Ramos (cell line): ENCODE data around the gene FOXC2.
"Not testable (repeated sequence)": the region's sequence is repeated elsewhere in the genome, so short reads cannot be mapped to it uniquely, and the experiment has no call there.

ENCODE experiments used
- in situ Hi-C: fragments of 300-500 bp; cut with MboI; formaldehyde crosslinking; loops from one replicate; pipeline ENCODE4 v1.14.3; 2022; ENCODE audit warnings: low sequenced_read_pairs; ENCODE audit not compliant: unreplicated experiment

The FOXC2 gene

DNA sequence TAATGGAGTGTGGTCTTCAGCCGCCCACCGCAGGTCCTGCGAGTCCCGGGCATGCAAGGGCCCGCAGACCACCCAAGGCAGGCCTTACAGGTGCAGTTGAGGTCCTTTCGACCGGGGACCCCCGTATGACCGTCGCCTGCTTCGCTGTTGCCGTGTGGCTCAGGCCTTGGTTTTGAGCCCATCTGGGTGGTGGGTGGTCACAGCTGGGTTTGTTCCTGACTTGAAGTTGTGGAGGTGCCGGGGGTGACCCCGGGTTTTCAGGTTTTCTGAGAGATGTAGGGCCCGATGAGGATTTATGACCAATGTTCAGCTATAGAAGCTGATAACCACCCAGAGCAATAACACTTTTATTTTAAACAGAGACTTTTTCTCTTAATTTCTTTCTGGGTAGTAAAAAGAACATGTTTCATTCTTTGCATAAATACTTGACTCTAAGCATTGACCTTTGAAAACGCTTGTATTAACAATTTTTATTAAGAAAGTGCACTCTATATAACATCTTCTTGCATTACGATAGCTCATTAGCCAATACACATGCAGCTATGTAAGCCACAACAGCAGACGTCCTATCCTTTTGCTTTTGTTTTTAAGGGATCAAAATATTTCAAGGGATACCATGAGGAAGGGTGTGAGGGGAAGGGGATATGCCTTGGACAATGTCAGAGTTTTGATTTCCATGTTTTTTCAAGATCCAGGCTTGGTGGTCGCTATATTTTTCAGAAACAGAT lies 13.6 kb downstream of the FOXC2 start:
- in situ Hi-C loops: no loop called here

DNA sequence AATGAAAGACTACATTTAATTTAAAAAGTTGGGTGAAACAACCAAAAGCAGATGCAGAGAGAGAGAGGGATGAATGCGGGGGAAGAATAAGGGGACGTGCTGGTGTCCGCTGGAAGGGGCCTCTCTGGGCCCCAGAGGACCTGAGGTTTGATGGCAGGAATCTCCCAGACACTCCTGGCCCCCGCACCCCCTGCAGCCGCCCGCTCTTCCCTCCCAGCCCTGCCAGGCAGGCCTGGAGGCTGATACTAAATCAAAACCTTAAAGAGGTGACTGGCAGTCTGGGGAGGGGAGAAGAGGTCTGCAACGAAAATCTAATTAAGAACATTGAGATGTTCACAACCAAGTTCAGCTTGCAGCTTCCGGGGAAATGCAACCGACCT lies 14.2 kb downstream of the FOXC2 start:
- in situ Hi-C loops: no loop called here

DNA sequence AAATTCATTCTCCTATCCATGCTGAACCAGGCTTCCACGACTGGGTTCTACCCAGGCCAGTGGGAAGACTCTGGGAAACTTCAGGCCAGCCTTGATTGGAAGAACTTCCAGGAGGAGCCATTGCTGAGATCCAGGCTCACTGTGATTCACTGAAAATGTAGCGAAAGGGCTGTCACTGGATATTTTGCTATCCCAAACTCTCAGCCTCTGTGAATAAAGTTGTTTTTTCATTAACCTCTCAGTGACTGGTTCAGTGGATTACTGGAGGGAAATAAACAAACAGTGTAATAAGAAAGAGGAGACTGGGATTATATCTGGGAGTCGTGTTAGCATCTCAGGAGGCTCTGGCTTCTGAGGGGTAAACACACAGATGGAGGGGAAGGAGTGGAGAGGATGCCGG lies 14.8 kb downstream of the FOXC2 start:
- in situ Hi-C loops: no loop called here

DNA sequence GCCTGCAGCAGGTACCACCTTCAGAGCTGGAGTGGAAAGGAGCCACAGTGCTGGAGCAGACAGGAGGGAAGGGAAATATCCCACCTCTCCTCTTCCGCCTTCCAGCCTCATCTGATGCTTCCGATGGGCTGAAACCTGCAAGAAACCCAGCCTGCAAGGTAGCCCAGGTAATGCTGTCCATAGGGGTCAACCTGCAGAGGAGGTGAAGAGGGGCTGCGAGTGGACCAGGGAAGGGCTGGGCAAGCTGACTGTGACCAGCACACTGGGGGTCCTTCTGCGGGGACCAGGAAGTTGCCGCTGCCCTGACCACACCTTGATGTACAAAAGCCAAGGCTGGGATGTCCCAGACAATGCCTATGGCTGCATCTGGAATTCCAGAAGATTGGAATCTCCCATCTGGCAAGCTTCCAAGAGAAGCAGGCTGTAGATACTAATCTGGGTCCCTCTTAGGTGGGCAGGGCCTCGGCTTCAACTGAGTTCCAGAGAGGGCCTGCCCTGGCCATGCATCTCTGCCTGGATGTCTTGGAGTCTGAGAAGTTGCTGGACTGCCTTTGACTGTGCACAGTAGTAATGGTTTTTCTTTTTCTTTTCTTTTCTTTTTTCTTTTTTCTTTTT lies 17.5 kb downstream of the FOXC2 start:
- in situ Hi-C loops: no loop called here

DNA sequence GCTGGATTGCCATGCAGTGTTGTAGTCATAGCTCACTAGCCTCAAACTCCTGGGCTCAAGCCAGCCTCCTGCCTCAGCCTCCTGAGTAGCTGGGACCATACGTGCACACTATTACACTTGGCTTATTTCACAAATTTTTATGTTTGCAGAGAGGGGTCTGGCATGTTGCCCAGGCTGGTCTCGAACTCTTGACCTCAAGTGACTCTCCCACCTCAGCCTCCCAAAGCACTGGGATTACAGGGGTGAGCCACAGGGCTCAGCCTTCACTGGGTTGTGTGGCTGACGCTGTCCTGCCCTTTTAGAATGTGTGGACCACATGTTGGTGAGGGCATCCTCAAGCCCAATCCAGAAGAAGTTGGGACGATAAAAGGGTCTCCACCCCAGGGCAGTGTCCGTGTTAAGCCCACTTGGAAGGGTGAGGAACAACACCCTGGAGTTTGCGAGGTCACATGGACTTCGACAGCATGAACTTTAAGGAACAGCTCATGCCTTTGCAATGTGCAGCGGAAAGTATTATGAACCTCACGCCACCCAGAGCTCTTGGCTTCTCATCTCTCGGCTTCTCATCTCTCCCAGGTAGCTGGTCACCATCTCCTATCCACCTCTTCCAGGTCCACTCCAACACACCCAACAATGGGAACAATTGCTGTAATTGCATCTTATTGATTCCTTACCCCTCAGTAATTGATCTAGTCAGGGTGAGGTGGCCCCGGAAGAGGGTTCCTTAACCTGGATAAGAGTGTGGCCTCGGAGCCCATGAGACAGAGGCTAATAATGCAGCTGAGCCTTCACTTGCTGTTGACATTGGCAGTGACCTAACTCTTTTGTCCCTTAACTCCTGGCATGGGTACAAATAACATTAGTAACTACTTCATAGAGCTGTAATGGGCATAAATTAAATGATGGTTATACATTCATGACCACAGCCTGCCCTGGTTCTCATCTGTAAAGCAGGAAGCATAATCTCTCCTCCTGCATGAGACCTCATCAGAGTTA lies 18.4 kb downstream of the FOXC2 start:
- in situ Hi-C loops: no loop called here

DNA sequence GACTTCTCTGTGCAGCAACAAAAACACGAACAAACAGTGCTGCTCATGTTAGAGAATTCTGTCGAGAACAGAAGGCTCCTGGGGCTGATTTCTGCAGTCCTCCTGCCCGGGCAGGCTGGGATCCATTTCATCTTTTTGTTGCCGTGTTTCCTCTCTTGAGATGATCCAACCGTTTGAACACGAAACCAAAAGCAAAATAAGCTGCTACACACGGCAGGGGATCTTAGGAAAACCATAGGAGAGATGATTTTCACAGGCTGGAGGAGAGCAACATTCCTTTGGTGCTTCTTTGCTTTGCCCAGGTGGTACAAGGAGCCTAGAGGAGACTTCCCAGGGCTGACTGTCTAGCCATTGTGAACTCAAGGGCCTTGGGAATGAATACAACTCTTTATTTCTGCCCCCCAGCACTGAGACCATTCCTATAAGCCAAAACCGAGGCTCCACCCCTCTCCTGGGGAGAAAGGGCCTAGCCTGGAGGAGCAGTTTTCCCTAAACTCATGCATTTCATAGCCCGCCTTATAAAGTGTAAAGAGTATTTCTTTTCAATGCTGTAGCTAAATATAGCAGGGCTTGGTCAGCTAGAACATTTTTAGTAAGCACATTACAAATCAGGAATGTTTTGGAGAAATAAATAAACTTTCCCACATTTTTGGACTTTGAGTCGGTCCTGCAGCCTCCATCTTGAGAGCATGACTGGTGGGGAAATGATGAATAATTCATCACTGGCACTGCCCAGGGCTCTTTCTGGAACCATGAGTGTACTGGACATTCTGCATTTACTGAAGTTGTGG lies 19.4 kb downstream of the FOXC2 start:
- in situ Hi-C loops: no loop called here

DNA sequence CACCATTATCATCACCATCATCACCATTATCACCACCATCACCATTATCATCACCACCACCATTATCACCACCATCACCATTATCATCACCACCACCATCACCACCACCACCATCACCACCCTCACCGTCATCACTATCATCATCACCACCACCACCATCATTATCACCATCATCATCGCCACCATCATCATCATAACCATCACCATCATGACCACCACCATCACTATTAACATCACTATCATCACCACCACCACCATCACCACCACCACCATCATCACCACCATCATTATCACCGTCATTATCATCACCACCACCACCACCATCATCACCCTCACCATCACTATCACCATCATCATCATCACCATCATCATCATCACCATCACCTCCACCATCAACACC lies 20.9 kb downstream of the FOXC2 start:
- in situ Hi-C loops: no loop called here

DNA sequence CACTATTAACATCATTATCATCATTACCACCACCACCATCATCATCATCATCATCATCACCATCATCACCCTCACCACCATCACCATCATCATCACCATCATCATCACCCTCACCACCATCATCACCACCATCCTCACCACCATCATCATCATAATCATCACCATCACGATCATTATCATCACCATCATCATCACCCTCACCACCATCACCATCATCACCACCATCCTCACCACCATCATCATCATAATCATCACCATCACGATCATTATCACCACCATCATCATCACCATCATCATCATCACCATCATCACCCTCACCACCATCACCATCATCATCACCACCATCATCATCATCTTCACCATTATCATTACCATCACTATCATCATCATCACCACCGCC lies 21.3 kb downstream of the FOXC2 start:
- in situ Hi-C loops: not testable (repeated sequence)

DNA sequence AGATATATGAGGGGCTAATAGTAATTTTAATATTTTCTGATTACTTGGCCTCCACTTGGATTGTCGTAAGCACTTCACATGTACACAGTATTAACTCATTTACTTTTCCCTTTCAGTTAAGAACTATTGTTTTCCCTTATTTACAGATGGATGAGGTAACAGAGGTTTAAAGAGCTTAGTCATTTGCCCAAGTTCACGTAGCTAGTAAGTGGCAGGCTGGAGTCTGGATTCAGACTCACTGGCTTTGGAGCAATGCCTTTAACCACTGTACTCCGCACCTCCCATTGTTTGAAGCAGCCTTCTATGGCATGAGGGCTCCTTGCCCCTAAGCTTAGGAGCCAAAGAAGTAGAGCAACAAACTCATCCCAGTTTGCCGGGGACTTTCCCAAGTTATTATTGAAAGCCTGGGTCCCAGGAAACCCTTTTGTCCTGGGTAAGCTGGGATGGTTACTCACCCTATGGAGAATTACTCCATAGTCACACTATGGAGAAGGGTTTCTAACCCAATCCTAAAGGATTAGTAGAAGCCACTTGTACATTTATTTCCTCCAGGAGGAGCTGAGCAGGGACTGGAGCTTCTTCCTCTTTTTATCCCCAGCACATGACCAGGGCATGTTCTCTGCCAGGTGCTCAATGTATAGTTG lies 24.0 kb downstream of the FOXC2 start:
- in situ Hi-C loops: no loop called here

DNA sequence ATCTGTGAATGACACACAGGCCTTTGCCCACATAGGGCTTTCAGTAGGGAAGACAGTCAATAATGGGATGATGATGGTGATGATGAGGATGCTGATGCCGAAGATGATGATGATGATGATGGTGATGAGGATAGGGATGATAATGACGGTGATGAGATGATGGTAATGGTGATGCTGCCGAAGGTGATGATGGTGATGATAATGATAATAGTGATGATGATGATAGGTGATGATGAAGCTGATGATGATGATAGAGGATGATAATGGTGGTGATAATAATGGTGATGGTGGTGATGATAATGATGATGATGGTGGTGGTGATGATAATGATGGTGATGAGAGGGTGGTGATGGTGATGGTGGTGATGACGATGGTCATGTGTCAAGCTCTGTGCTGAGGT lies 24.6 kb downstream of the FOXC2 start:
- in situ Hi-C loops: no loop called here

DNA sequence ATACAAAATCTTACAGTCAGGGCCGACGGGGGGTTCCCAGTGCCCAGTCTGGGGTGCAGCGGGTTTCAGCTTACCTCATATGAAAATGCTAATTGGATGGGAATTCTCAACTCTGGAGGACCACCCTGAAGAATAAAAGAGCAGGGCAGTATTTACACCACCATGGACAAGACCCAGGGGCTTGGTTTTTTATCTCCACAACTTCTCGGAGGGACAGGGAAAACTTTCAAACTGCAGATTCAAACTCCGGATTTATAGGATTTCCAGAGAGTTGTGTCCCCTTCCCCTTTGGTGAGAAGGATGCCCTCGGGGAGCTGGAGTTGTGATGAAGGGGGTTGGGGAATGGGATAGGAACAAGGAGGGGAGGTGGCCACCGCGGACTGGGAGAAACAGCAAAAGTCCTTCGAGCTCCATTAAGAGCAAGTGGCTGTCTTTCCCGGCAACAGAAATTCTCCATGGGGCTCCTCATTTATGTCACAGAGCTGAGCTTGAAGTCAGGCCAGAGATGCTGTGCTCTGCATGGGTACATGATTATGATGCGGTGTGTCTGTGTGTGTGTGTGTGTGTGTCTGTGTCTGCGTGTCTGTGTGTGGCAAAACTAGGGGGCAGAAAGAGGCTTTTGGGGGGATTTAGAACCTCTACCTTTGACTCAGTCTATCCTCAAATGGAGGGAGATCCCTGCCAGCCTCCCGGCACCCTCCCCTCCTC lies 27.4 kb downstream of the FOXC2 start:
- in situ Hi-C loops: no loop called here

DNA sequence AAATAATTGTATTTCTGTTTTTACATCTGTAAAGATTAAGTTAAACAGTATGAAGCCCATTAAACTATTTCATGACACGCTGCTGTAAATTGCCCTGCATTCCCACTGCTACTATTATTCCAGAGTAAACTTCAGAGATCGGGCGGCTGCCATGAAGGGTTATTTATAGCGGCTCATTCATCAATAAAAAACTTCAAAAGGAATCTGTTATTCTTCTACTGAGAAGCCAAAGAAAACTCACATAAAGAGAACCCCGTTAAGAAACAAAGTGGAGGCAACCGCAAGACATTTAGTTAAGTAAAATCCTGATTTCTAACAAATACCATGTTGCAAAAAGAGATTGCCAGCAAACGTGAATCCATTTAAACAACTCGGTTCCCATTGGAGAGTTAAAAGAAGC lies 28.1 kb downstream of the FOXC2 start:
- in situ Hi-C loops: no loop called here

DNA sequence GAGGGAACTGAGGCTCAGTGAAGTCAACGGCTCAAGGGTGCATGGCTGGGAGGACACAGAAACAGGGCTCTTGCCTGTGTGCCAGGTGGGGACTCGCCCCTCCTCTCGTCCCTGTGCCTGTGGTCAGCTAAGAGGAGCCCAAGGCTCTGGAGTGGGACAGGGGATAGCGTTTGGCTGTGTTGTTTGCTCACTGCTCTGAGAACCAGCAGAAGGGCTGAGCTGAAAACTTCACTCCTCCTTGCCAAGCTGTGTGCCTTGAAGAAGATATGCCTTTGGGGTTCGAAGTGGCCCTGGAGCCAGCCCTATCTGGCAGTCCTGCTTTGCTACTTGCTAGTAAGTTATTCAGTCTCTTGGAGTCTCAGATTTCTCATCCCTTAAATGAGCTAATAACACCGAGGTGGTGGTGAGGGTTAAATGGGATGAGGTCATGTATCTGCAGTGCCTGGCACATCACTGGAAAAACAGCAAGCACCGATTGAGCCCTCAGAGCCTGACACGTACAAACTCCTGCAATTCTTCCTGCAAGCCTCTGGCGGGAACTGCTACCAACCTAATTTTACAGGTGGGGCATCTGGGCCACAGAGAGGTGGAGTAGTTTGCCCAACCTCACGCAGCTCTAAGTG lies 29.5 kb downstream of the FOXC2 start:
- in situ Hi-C loops: no loop called here

DNA sequence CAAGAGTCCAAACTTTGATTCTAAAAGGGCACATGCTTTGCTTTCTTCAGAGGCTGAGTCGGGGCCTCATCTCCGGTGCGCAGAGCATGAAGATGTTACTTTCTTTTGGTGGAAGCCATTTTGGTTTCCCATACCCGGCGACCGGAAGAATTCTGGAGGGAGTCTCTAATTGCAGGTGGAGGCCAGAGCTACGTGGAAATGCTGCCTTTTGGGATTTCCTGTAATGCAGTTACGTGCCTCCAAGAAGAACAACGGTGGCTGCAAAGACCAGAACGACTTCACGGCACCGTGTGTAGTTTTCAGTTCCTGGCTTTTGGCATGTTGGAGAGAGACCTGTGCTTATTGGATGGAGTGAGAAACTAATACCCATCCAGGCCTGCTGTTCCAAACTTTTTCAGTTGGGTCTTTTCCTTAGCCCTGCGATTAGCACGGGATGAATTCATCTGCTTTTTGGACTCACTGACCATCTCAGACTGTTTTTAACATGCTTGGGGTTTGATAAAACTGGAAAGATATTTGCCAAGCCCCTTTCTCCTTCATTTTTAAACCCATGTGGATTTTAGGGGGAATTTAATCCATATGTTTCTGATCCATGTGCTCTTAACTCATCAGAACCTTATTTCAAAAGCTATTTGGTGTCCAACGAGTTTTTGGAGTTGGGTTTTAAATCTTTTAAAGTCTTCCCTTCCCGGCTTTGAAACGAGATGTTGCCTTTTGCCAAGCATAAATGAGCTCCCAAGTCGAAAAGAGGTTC lies 30.7 kb downstream of the FOXC2 start:
- in situ Hi-C loops: no loop called here

DNA sequence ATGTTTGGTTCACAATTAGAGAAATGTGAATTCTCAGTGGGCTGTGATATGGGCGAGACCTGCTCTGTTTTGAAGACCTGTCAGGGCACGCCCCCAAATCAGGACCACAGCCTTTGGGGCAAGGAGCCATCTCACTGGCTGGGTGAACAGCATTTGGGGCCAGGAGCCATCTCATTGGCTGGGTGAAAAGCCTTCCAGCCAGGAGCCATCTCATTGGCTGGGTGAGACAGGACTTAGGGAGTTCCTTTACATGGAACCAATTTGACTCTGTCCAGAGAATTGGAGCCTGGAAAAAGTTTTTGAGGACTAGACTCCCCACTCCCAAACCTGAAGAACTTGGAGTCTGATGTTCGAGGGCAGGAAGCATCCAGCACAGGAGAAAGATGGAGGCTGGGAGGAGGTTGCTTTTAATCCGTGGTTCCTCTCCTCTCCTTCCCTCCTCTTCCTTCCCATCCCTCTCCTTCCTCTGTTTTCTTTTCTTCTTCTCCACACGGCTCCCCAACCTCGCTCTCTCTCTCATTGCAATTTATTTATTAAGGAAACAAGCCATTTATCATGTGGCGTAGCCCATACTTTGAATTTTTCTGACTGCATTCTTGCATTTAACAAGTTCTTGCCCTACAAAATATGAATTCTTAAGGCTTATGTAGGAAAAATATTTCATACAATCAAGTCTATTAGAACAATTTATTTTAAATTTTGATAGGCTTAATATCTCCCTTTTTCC lies 31.4 kb downstream of the FOXC2 start:
- in situ Hi-C loops: no loop called here

DNA sequence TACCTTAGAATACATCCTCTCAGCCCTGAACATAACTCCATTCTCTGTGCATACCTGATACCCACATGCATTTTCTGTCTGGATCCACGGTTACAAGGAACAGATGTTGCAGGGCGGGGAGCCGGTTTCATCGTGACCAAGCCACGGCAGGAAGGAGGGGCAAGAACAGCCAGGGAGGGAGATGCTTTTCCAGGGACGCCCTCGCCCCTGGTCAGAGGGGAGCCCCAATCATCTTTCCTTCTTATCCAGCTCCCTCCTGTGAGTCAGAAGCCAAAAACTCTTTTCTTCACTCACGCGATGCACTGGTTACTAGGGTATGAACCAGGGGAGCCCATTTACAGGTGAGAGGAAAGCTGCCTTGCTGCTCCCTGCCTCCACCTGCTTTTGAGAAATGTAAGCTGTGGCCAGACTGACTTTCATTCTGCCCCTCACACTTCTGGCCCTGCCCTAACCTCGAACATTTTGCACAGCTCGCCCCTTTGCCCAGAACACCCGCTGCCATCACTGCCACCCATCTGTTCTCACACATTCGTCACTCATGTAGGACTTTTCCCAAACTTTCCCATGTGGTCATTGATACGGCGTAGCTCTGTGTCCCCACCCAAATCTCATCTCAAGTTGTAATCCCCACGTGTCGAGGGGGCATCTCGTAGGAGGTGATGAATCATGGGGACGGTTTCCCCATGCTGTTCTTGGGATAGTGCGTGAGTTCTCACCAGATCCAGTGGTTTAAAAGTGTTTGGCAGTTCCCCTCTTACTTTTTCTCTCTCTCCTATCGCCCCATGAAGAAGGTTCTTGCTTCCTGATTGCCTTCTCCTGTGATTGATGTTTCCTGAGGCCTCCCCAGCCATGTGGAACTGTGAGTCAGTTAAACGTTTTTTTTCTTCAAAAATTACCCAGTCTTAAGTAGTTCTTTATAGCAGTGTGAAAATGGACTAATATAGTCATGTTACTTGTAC lies 32.3 kb downstream of the FOXC2 start:
- in situ Hi-C loops: no loop called here
